Activated T-helper 1 cell treated with anti-CD3 and anti-CD28 coated beads, Interleukin-12 subunit alpha, Interleukin-12 subunit beta, Interleukin-2, Interleukin-4 antibody, amounts not matched to agents 30 ng/mL and 10 ng/mL and 1 ng/mL, durations not matched to agents 14 hours and 24 hours and 36 hours (primary cell): ENCODE measurements around the gene CYP2S1. TPM values are rescaled to one million over a fixed set of nuclear protein-coding genes. Genes with fewer than 3 reads are reported as not detected.
A peak's percentile ranks its signal among the peaks of the same experiment; 100 is the strongest.
"Not testable (repeated sequence)": the region's sequence is repeated elsewhere in the genome, so short reads cannot be mapped to it uniquely, and the experiment has no call there.

Experiments
- DNase-seq: peaks from one replicate; pipeline ENCODE4 v3.0.0; 2021; ENCODE audit warnings: low spot score
- H3K27ac Mint-ChIP-seq: one replicate; pipeline ENCODE4 v1.8.0; 2021; ENCODE audit warnings: mild to moderate bottlenecking, mixed read lengths
- H3K27me3 Mint-ChIP-seq: one replicate; pipeline ENCODE4 v1.8.0; 2022; ENCODE audit warnings: mild to moderate bottlenecking, moderate library complexity, mixed read lengths; ENCODE audit not compliant: insufficient read depth
- H3K36me3 Mint-ChIP-seq: one replicate; pipeline ENCODE4 v1.8.0; 2021; ENCODE audit warnings: low read depth, mixed read lengths
- H3K4me1 Mint-ChIP-seq: one replicate; pipeline ENCODE4 v1.8.0; 2021; ENCODE audit warnings: low read depth, mixed read lengths
- H3K4me3 Mint-ChIP-seq: one replicate; pipeline ENCODE4 v1.8.0; 2021; ENCODE audit warnings: mild to moderate bottlenecking, moderate library complexity, mixed read lengths
- H3K9me3 Mint-ChIP-seq: one replicate; pipeline ENCODE4 v1.8.0; 2021; ENCODE audit warnings: mixed read lengths
- intact Hi-C: fragments of 100-400 bp; cut with micrococcal nuclease; formaldehyde crosslinking; loops from one replicate; pipeline ENCODE4 v1.15.1; 2024
- total RNA-seq: library from RNA; stranded (reverse); gene quantifications from 2 replicates; pipeline ENCODE4 v1.2.3, GENCODE V29; 2022

Gene CYP2S1
- total RNA-seq, 1 donor from 2014 or later = 0.60 TPM

GRCh38 chr19:41175801-41176777, 16.9 kb upstream of the CYP2S1 start:
- peak overlapping the region; percentile 31 for H3K27ac Mint-ChIP-seq

GRCh38 chr19:41180173-41180572, 12.8 kb upstream of the CYP2S1 start:
- H3K9me3 Mint-ChIP-seq, H3K27ac Mint-ChIP-seq, H3K27me3 Mint-ChIP-seq, DNase-seq, H3K4me3 Mint-ChIP-seq, H3K36me3 Mint-ChIP-seq, intact Hi-C loops: not testable (repeated sequence)
- H3K4me1 Mint-ChIP-seq = peaks cover 11% of the 10 kb centered on the region

More at GRCh38 chr19:41175801-41176777, 16.9 kb upstream of the CYP2S1 start:
- H3K27me3 Mint-ChIP-seq = peaks cover 5% of the 10 kb centered on the region
- DNase-seq = peak; percentile 32
- intact Hi-C loops = no loop called here
- no peaks in the 10 kb centered on the region for H3K36me3 Mint-ChIP-seq
- peaks cover 11% of the 10 kb centered on the region for H3K4me1 Mint-ChIP-seq
- peak overlapping the region; percentile 64 for H3K4me3 Mint-ChIP-seq
- no peaks in the 10 kb centered on the region for H3K9me3 Mint-ChIP-seq

- no peaks in the 10 kb centered on the region for H3K36me3 Mint-ChIP-seq
- intact Hi-C loops = no loop called here
- no peak for DNase-seq
- peaks cover under 1% of the 10 kb centered on the region for H3K4me1 Mint-ChIP-seq
- H3K4me3 Mint-ChIP-seq = no peak overlapping the region
- no peak overlapping the region for H3K27ac Mint-ChIP-seq
- peaks cover 35% of the 10 kb centered on the region for H3K27me3 Mint-ChIP-seq
- no peaks in the 10 kb centered on the region for H3K9me3 Mint-ChIP-seq
These were observed 5.8 kb upstream of the CYP2S1 start for GRCh38 chr19:41186971-41187883.

- DNase-seq = no peak
- intact Hi-C loops = no loop called here
- Mint-ChIP-seq H3K4me3 (no peak overlapping the region), H3K4me1 (peaks cover 7% of the 10 kb centered on the region), H3K9me3 (no peaks in the 10 kb centered on the region), H3K27me3 (peaks cover 40% of the 10 kb centered on the region), H3K36me3 (peaks cover 2% of the 10 kb centered on the region), H3K27ac (no peak overlapping the region)
These were observed 5.1 kb upstream of the CYP2S1 start for GRCh38 chr19:41187884-41188279.

- Mint-ChIP-seq H3K4me1 (peaks cover 18% of the 10 kb centered on the region), H3K4me3 (no peak overlapping the region), H3K27me3 (peaks cover 50% of the 10 kb centered on the region), H3K27ac (no peak overlapping the region), H3K36me3 (peaks cover 2% of the 10 kb centered on the region), H3K9me3 (no peaks in the 10 kb centered on the region)
- no peak for DNase-seq
- intact Hi-C loops = no loop called here
These were observed 3.5 kb upstream of the CYP2S1 start for GRCh38 chr19:41189425-41190065.

- Mint-ChIP-seq H3K9me3 (no peaks in the 10 kb centered on the region), H3K4me3 (peak overlapping the region; percentile 71), H3K27me3 (peaks cover 47% of the 10 kb centered on the region)
These were observed 574 bp downstream of the CYP2S1 start for GRCh38 chr19:41193430-41194156.

GRCh38 chr19:41194157-41194552, 1.1 kb downstream of the CYP2S1 start:
- intact Hi-C loops = no loop called here
- Mint-ChIP-seq H3K4me1 (peaks cover 18% of the 10 kb centered on the region), H3K9me3 (no peaks in the 10 kb centered on the region), H3K27me3 (peaks cover 51% of the 10 kb centered on the region), H3K27ac (no peak overlapping the region), H3K4me3 (peak overlapping the region; percentile 71), H3K36me3 (peaks cover 2% of the 10 kb centered on the region)
- DNase-seq = no peak

More at GRCh38 chr19:41193430-41194156, 574 bp downstream of the CYP2S1 start:
- no peak for DNase-seq
- intact Hi-C loops = no loop called here
- peaks cover 18% of the 10 kb centered on the region for H3K4me1 Mint-ChIP-seq
- no peak overlapping the region for H3K27ac Mint-ChIP-seq
- peaks cover 2% of the 10 kb centered on the region for H3K36me3 Mint-ChIP-seq

GRCh38 chr19:41195675-41196497, 2.9 kb downstream of the CYP2S1 start:
- Mint-ChIP-seq H3K27ac (no peak overlapping the region), H3K4me1 (peaks cover 18% of the 10 kb centered on the region), H3K27me3 (peaks cover 38% of the 10 kb centered on the region), H3K9me3 (no peaks in the 10 kb centered on the region), H3K36me3 (peaks cover 2% of the 10 kb centered on the region), H3K4me3 (no peak overlapping the region)
- intact Hi-C loops = no loop called here
- DNase-seq = no peak

- H3K4me1 Mint-ChIP-seq = peaks cover 8% of the 10 kb centered on the region
- no peaks in the 10 kb centered on the region for H3K36me3 Mint-ChIP-seq
- no peak overlapping the region for H3K4me3 Mint-ChIP-seq
- H3K9me3 Mint-ChIP-seq = no peaks in the 10 kb centered on the region
- no peak for DNase-seq
- no peak overlapping the region for H3K27ac Mint-ChIP-seq
- H3K27me3 Mint-ChIP-seq = peaks cover 20% of the 10 kb centered on the region
- intact Hi-C loops = no loop called here
These were observed 5.5 kb downstream of the CYP2S1 start for GRCh38 chr19:41198559-41198958.

- intact Hi-C loops = loop anchor here (5.0 to 10.0 kb wide), 3 partner anchors 149 to 394 kb away; partner anchors contain the start of genes ERICH4 and TGFB1
- H3K27me3 Mint-ChIP-seq = peaks cover 4% of the 10 kb centered on the region
These were observed 10.4 kb downstream of the CYP2S1 start for GRCh38 chr19:41203371-41203770.

GRCh38 chr19:41204338-41204737, 11.3 kb downstream of the CYP2S1 start:
- not testable (repeated sequence) for H3K9me3 Mint-ChIP-seq, H3K27ac Mint-ChIP-seq, H3K4me3 Mint-ChIP-seq, H3K36me3 Mint-ChIP-seq, H3K27me3 Mint-ChIP-seq
- peaks cover 18% of the 10 kb centered on the region for H3K4me1 Mint-ChIP-seq
- intact Hi-C loops = loop anchor here (1.0 to 10.0 kb wide), 6 partner anchors 58 to 393 kb away; partner anchors contain the start of genes ERICH4 and TGFB1
- DNase-seq = peak; percentile 74

More at GRCh38 chr19:41203371-41203770, 10.4 kb downstream of the CYP2S1 start:
- no peak overlapping the region for H3K27ac Mint-ChIP-seq
- DNase-seq = no peak
- no peaks in the 10 kb centered on the region for H3K36me3 Mint-ChIP-seq
- no peaks in the 10 kb centered on the region for H3K9me3 Mint-ChIP-seq
- no peak overlapping the region for H3K4me3 Mint-ChIP-seq
- H3K4me1 Mint-ChIP-seq = peaks cover 18% of the 10 kb centered on the region
